Measurements from ENCODE around the gene SDR42E2.

- TF ChIP-seq CTCF (conservative IDR thresholded peaks at IDR 0.05; ENCODE audit: low read depth, low read length) (no peak), EZH2 (IDR thresholded peaks at IDR 0.05; ENCODE audit: borderline replicate concordance, low read depth, low read length, poor library complexity, severe bottlenecking) (no peak)
Observed at GRCh38 chr16:22183335-22183734, 21.0 kb downstream of the SDR42E2 start.
